LNCaP clone FGC (cell line): ENCODE data around the gene GHITM.

Experiments
- DNase-seq: peaks from one replicate; pipeline ENCODE4 v3.0.0-alpha.2; 2011; ENCODE audit warnings: low read depth
- H3K4me3 ChIP-seq: 2 replicates; pipeline ENCODE4 v1.5.1; 2011; ENCODE audit warnings: mild to moderate bottlenecking, low read depth, low read length, control low read depth
- CTCF ChIP-seq: IDR thresholded peaks from 2 replicates; pipeline ENCODE4 v1.5.1; 2012; ENCODE audit warnings: mild to moderate bottlenecking; ENCODE audit not compliant: control insufficient read depth, insufficient read depth; ENCODE audit errors: extremely low read depth

The GHITM gene

DNA sequence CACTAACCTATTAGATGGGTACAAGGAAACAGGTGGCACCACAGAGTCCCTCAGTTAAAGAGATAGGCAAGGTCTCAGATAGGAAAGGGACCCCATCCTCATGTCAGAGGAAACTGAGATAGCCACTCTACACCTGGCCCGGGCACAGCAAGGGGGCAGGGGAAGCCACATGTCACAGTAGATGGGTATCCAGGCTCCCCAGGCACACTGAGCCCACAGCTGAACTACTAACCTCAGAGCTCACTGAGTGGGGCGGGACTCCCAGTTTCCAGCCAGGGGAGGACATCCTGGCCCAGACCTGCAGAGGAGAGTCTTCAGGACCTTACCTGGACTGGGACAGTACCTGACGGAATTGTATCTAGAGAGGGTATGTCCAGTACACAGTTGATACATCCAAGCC lies 51.3 kb downstream of the GHITM start:
- no peak overlapping the region for H3K4me3 ChIP-seq
- no peak for TF ChIP-seq CTCF
- DNase-seq, result no peak

DNA sequence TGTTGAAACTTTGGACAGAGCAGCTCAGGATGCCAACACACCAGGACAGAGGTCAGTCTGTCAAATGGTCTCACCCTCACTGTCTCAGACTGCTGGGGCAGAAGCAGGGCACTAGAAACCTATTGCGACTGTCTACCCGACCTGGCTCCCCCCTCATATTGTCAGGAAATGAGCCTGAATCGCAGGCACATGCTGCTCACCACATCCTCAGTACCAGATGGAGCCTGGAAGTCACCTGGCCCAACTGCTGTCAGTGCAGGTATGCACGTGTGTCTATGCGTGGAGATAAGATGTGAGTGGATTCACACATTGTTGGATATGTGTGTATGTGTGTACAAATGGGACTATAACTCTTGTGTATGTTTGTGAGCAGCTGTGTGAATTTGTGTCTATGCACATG lies 51.8 kb downstream of the GHITM start:
- no peak for DNase-seq
- no peak overlapping the region for H3K4me3 ChIP-seq
- TF ChIP-seq CTCF, result no peak

GRCh38 chr10:84193327-84193726 lies 54.0 kb downstream of the GHITM start:
- DNase-seq, result no peak
- no peak overlapping the region for H3K4me3 ChIP-seq
- TF ChIP-seq CTCF, result no peak

DNA sequence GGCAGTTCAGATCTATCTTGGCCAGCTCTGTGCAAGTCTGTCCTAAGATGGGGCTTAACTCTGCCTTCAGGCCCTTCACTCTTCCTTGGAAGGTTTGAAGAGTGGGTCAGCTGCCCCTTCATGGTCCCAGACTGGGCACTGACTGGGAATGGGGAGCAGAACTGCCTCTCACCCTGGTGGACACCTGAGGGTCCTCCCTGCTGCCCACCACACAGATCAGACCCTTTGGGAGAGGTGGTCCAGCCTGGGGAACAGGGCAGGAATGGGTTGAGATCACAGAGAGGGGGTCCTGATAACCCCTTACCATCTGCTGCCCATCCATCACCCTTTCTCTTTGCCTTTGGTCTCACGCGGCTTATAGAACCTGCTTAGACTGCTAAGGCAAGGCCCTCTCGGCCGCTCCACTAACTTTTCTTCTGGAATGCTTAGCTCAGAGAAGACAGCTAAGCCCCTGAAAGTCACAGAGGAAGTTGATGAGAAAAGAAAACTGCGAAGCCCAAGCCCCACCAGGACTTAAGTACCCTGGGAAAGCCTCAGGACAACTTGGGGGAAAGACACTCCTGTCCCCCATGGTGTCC lies 54.6 kb downstream of the GHITM start:
- no peak for DNase-seq
- TF ChIP-seq CTCF, result no peak
- H3K4me3 ChIP-seq, result no peak overlapping the region; the same call in 1 of the 2 replicates

DNA sequence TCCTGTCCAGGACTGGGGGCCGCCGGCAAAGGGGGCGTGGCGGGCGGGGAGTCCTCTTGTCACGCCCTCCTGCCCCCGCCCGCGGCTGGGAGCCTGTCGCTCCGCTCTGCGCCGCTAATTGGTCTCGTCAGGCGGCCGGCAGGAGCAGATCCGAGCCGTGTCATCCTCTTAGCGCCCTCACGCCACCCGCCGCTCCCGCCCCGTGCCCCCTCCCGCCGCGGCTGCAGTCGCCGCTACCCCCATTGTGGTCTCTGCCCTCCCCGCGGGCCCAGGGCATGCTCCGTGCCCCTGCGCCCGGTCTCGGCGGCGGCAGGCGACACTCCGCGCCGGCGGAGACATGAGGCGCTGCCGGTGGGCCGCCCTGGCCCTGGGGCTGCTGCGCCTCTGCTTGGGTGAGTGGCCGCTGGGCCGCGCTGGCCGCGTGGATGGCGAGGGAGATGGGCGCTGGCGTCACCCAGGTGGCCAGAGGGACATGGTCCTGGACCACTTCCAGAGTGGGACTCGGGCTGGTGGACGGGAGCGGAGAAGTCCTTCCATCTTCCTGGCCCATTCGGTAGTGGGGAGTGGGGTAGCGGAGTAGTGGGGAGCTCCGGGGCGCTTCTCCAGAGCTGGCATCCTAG lies 55.2 kb downstream of the GHITM start, which contains the start of gene CDHR1:
CDHR1 (plus strand) TSS at position 114 of the 620 bp plus-strand sequence; CDS start at position 338, 224 bp downstream.
- no peak for DNase-seq
- no peak within 1 kb of the TSS; the same call in 1 of the 2 replicates for H3K4me3 ChIP-seq
- no peak for TF ChIP-seq CTCF

- TF ChIP-seq CTCF, result no peak
- H3K4me3 ChIP-seq, result no peak overlapping the region
- DNase-seq, result no peak
These were observed 55.9 kb downstream of the GHITM start for GRCh38 chr10:84195044-84195830.
